Measurements from ENCODE around the gene RBFOX2. TPM values are rescaled to one million over a fixed set of nuclear protein-coding genes. Genes with fewer than 3 reads are reported as not detected.

The RBFOX2 gene
- total and polyA plus RNA-seq, 2 of the 8 experiments (the other 6 are each of a cell fraction or from before 2014, with no cell fraction given): 121 to 122 TPM

- Histone ChIP-seq H3K4me3 (ENCODE audit: extremely low read depth in 1 of 4, insufficient read depth in 2 of 4, low read depth in 3 of 4, low read length in 4 of 4) (no peak overlapping the region), H3K4ac (replicated peaks; ENCODE audit: insufficient read length, low read depth, low read length) (no peak overlapping the region), H2BK120ac (replicated peaks; ENCODE audit: low read depth, low read length) (no peak overlapping the region), H4K8ac (ENCODE audit: extremely low read depth, insufficient read depth, low read length) (no peak overlapping the region), H3K14ac (ENCODE audit: insufficient read length) (no peak overlapping the region), H4K5ac (ENCODE audit: insufficient read length, low read depth, low read length) (no peak overlapping the region), H3K18ac (ENCODE audit: extremely low read depth, low read length) (no peak overlapping the region), H4K20me1 (replicated peaks in 1 of 2; ENCODE audit: control insufficient read depth in 1 of 2, insufficient read depth in 2 of 2, low read length in 2 of 2) (peaks cover 0 to 3% of the 10 kb centered on the region in 2 experiments), H3K27ac (ENCODE audit: low read depth, low read length) (no peak overlapping the region), H3K23ac (ENCODE audit: insufficient read length) (no peak overlapping the region), H3K56ac (replicated peaks; ENCODE audit: insufficient read length, low read depth, low read length) (no peak overlapping the region), H3K4me1 (replicated peaks in 1 of 4; ENCODE audit: control insufficient read depth in 3 of 4, insufficient read depth in 4 of 4, low read length in 3 of 4) (peaks cover 0 to 9% (median 0%) of the 10 kb centered on the region in 4 experiments; a peak in 4 of 7 replicates), H2BK20ac (ENCODE audit: low read length) (no peak overlapping the region), H2BK5ac (ENCODE audit: low read depth, low read length) (no peak overlapping the region), H2BK12ac (ENCODE audit: low read depth, low read length) (no peak overlapping the region), H3K9ac (replicated peaks in 1 of 4; ENCODE audit: extremely low read depth in 1 of 4, low read depth in 3 of 4, low read length in 3 of 4) (no peak overlapping the region), H3K4me2 (ENCODE audit: insufficient read depth in 1 of 2, low read depth in 2 of 2, low read length in 2 of 2) (no peak overlapping the region), H3K79me2 (ENCODE audit: control insufficient read depth in 1 of 2, insufficient read depth in 2 of 2, low read length in 2 of 2) (peaks cover 0 to 51% of the 10 kb centered on the region in 2 experiments; a peak in 2 of 4 replicates), H2AFZ (ENCODE audit: low read length) (no peak overlapping the region), H3K79me1 (ENCODE audit: low read depth, low read length) (no peaks in the 10 kb centered on the region; the same call in 1 of the 2 replicates), H3K27me3 (replicated peaks in 1 of 4; ENCODE audit: control insufficient read depth in 3 of 4, extremely low read depth in 1 of 4, insufficient read depth in 3 of 4, low read length in 3 of 4) (no peaks in the 10 kb centered on the region), H2BK15ac (ENCODE audit: low read length) (no peak overlapping the region), H3K9me3 (ENCODE audit: insufficient read depth in 2 of 2, low read depth in 1 of 2, low read length in 1 of 2) (no peaks in the 10 kb centered on the region), H3K36me3 (ENCODE audit: control insufficient read depth in 2 of 4, insufficient read depth in 4 of 4, low read length in 3 of 4) (no peaks in the 10 kb centered on the region), H2AK5ac (ENCODE audit: low read depth, low read length) (no peak overlapping the region), H3K23me2 (ENCODE audit: low read depth, low read length) (no peaks in the 10 kb centered on the region), H4K91ac (replicated peaks; ENCODE audit: insufficient read length, low read length) (no peak overlapping the region)
- TF ChIP-seq JUND (IDR thresholded peaks at IDR 0.05; ENCODE audit: low read length): 0 out of 2 replicates have a peak, but pooled peaks have one; percentile 37
- TF ChIP-seq, protein P1, sequence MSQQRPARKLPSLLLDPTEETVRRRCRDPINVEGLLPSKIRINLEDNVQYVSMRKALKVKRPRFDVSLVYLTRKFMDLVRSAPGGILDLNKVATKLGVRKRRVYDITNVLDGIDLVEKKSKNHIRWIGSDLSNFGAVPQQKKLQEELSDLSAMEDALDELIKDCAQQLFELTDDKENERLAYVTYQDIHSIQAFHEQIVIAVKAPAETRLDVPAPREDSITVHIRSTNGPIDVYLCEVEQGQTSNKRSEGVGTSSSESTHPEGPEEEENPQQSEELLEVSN (IDR thresholded peaks at IDR 0.05): no peak
- FAIRE-seq (no peak), DNase-seq (ENCODE audit: low read depth in 1 of 2, low spot score in 2 of 2) (no peak)
- 82% methylated on average over 5 of the region's 5 CpGs; no CpG with 5 or more reads in 1 of the 2 experiments for WGBS, 2 experiments (ENCODE audit: extremely low coverage in 1 of 2, insufficient coverage in 1 of 2, insufficient read length in 1 of 2, insufficient replicate concordance in 2 of 2, low coverage in 1 of 2, low lambda C conversion rate in 2 of 2, missing lambda C conversion rate in 1 of 2)
- CTCF ChIA-PET (ENCODE audit: partially characterized antibody): interaction anchor here (0.6 to 3.0 kb wide), 3 partner anchors 10 to 1087 kb away, joined by 5 to 9 read pairs (median 6); no protein-coding TSS in a partner anchor
- POLR2A ChIA-PET (ENCODE audit: partially characterized antibody): no interaction called here
Observed at GRCh38 chr22:35883031-35883620, 145.5 kb downstream of the RBFOX2 start.

Data from H1 (cell line).